Measurements from ENCODE around the gene PDE8B. TPM values are rescaled to one million over a fixed set of nuclear protein-coding genes. Genes with fewer than 3 reads are reported as not detected.

PDE8B gene
- total RNA-seq, 1 experiment from 2014 or later, result 0.86 TPM

DNA sequence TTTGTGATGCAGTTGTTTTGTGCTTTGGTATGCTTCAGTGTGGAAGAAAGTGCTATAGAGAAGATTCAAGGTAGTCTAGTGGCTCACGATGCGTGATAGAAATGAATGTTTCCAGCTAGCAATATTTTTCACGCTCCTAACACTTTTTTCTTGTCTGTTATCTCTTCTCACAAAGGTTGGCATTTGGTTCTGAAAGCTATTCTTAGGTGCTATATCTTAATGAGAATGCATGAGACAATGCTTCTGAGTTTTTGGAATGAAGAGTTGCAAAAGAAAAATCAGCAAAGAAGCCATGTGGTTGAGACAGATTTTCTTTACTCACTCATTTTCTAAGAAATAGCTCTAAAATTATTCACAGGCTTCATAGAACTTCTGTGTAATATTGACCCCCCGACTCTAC lies 122.6 kb downstream of the PDE8B start:
- no peaks in the 10 kb centered on the region for H3K36me3 Mint-ChIP-seq (ENCODE audit: insufficient read depth, unreplicated experiment)
- H3K27me3 Mint-ChIP-seq (ENCODE audit: insufficient read depth, unreplicated experiment), result no peaks in the 10 kb centered on the region
- no TSS peak for BruUV-seq (replicated peaks)
- ChIA-PET CTCF (no interaction called here), POLR2A (interaction anchor here (0.6 kb wide), 1 partner anchor 167 kb away, joined by 4 read pairs; no protein-coding TSS in a partner anchor)
- no peaks in the 10 kb centered on the region for H3K9me3 ChIP-seq
- H3K4me3 ChIP-seq (ENCODE audit: low read depth, low read length), result no peak overlapping the region
- no peak for DNase-seq
- H3K4me1 ChIP-seq, result peaks cover 6% of the 10 kb centered on the region; the same call in 1 of the 2 replicates
- no peak overlapping the region for H3K27ac Mint-ChIP-seq (ENCODE audit: unreplicated experiment)
- H3K4me1 Mint-ChIP-seq (ENCODE audit: low read depth, unreplicated experiment), result peaks cover 8% of the 10 kb centered on the region
- no peak overlapping the region for H3K4me3 Mint-ChIP-seq (ENCODE audit: unreplicated experiment)
- H3K27me3 ChIP-seq (replicated peaks; ENCODE audit: control insufficient read depth, insufficient read depth, low read length), result no peaks in the 10 kb centered on the region
- H3K9me3 Mint-ChIP-seq (ENCODE audit: unreplicated experiment), result no peaks in the 10 kb centered on the region
- TF ChIP-seq, protein P1, sequence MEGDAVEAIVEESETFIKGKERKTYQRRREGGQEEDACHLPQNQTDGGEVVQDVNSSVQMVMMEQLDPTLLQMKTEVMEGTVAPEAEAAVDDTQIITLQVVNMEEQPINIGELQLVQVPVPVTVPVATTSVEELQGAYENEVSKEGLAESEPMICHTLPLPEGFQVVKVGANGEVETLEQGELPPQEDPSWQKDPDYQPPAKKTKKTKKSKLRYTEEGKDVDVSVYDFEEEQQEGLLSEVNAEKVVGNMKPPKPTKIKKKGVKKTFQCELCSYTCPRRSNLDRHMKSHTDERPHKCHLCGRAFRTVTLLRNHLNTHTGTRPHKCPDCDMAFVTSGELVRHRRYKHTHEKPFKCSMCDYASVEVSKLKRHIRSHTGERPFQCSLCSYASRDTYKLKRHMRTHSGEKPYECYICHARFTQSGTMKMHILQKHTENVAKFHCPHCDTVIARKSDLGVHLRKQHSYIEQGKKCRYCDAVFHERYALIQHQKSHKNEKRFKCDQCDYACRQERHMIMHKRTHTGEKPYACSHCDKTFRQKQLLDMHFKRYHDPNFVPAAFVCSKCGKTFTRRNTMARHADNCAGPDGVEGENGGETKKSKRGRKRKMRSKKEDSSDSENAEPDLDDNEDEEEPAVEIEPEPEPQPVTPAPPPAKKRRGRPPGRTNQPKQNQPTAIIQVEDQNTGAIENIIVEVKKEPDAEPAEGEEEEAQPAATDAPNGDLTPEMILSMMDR (IDR thresholded peaks at IDR 0.05; ENCODE audit: insufficient read depth in 1 of 2, low read depth in 1 of 2, low read length in 1 of 2, severe bottlenecking in 1 of 2, unreplicated experiment in 1 of 2), result no peak
- intact Hi-C loops (cut with micrococcal nuclease; ENCODE audit: unreplicated experiment), result loop anchor here (10.0 kb wide), 1 partner anchor 188 kb away; no protein-coding TSS in a partner anchor
- H3K36me3 ChIP-seq (ENCODE audit: control insufficient read depth, insufficient read depth, low read length), result no peaks in the 10 kb centered on the region

DNA sequence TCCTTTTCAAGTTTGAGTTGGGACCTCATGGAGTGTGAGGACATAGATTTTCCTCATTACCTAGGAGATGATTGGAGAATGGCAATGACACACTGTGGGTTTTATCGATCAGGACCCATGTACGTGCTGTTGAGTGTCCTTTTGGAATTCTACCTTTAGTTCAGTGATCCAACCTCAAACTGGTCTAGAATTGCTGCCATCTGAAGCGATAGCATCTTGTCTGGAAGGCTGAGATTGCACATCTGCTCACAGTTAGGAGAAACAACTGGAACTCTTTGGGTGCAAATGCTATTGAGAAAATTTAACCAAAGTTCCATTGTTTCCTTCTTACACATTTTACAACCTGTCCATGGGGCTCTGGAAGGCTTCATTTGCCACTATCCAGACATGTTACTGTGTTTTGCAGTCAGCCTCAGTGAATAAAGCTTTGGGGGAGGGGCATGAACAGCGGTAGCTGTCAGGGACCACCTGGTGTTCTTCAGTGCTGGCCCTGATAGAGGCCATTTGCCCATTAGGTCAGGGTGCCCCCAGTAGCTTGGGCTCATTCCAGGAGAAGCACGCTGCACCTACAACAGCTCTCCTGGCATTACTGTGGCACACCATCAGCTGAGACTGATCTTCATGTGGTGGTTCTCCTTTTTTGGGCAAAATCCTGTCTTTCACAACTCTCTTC lies 123.1 kb downstream of the PDE8B start:
- TF ChIP-seq, protein P1 (IDR thresholded peaks at IDR 0.05; ENCODE audit: insufficient read depth in 1 of 2, low read depth in 1 of 2, low read length in 1 of 2, severe bottlenecking in 1 of 2, unreplicated experiment in 1 of 2), result no peak
- intact Hi-C loops (cut with micrococcal nuclease; ENCODE audit: unreplicated experiment), result loop anchor here (10.0 kb wide), 1 partner anchor 189 kb away; no protein-coding TSS in a partner anchor
- Mint-ChIP-seq H3K4me3 (ENCODE audit: unreplicated experiment) (no peak overlapping the region), H3K27me3 (ENCODE audit: insufficient read depth, unreplicated experiment) (no peaks in the 10 kb centered on the region), H3K4me1 (ENCODE audit: low read depth, unreplicated experiment) (peaks cover 8% of the 10 kb centered on the region), H3K27ac (ENCODE audit: unreplicated experiment) (no peak overlapping the region), H3K9me3 (ENCODE audit: unreplicated experiment) (no peaks in the 10 kb centered on the region), H3K36me3 (ENCODE audit: insufficient read depth, unreplicated experiment) (no peaks in the 10 kb centered on the region)
- ChIA-PET POLR2A (no interaction called here), CTCF (no interaction called here)
- Histone ChIP-seq H3K9me3 (no peaks in the 10 kb centered on the region), H3K4me3 (ENCODE audit: low read depth, low read length) (no peak overlapping the region), H3K36me3 (ENCODE audit: control insufficient read depth, insufficient read depth, low read length) (no peaks in the 10 kb centered on the region), H3K4me1 (peaks cover 6% of the 10 kb centered on the region; the same call in 1 of the 2 replicates), H3K27me3 (replicated peaks; ENCODE audit: control insufficient read depth, insufficient read depth, low read length) (no peaks in the 10 kb centered on the region)
- no TSS peak for BruUV-seq (replicated peaks)
- DNase-seq, result no peak

DNA sequence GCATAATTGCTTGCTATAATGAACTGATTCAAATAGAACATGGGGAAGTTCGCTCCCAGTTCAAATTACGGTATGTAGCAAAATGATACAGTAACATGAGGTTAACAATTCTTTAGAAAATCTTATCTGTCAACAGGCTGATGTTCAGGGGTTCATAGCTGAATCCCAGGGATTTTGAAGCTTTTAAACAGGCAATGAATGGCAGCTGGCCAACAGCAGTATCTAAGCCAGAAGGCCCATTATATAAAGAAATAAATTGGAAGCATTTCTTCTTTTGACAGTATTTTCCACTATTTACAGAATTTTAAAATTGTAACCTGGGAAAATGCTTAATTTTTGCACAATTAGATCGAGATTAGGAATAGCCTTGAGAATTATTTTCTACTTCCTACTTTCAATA lies 126.8 kb downstream of the PDE8B start:
- no peak for DNase-seq
- TF ChIP-seq, protein P1 (IDR thresholded peaks at IDR 0.05; ENCODE audit: insufficient read depth in 1 of 2, low read depth in 1 of 2, low read length in 1 of 2, severe bottlenecking in 1 of 2, unreplicated experiment in 1 of 2), result no peak

More for the DNA sequence above, 126.8 kb downstream of the PDE8B start:
- intact Hi-C loops (cut with micrococcal nuclease; ENCODE audit: unreplicated experiment), result loop anchor here (10.0 kb wide), 1 partner anchor 192 kb away; no protein-coding TSS in a partner anchor
- no peaks in the 10 kb centered on the region for H3K4me1 Mint-ChIP-seq (ENCODE audit: low read depth, unreplicated experiment)
- no peaks in the 10 kb centered on the region for H3K27me3 Mint-ChIP-seq (ENCODE audit: insufficient read depth, unreplicated experiment)
- H3K4me3 Mint-ChIP-seq (ENCODE audit: unreplicated experiment), result no peak overlapping the region
- no TSS peak for BruUV-seq (replicated peaks)
- H3K36me3 ChIP-seq (ENCODE audit: control insufficient read depth, insufficient read depth, low read length), result no peaks in the 10 kb centered on the region
- H3K9me3 Mint-ChIP-seq (ENCODE audit: unreplicated experiment), result no peaks in the 10 kb centered on the region
- H3K27ac Mint-ChIP-seq (ENCODE audit: unreplicated experiment), result no peak overlapping the region
- H3K27me3 ChIP-seq (replicated peaks; ENCODE audit: control insufficient read depth, insufficient read depth, low read length), result no peaks in the 10 kb centered on the region
- no peaks in the 10 kb centered on the region for H3K9me3 ChIP-seq
- H3K36me3 Mint-ChIP-seq (ENCODE audit: insufficient read depth, unreplicated experiment), result no peaks in the 10 kb centered on the region
- no peak overlapping the region for H3K4me3 ChIP-seq (ENCODE audit: low read depth, low read length)
- no peaks in the 10 kb centered on the region for H3K4me1 ChIP-seq
- CTCF ChIA-PET, result no interaction called here
- POLR2A ChIA-PET, result no interaction called here

Measured in Caco-2 (cell line).